ENCODE data around the gene TNNT2.

The TNNT2 gene

GRCh38 chr1:201393076-201393475 is 15.6 kb upstream of the TNNT2 start:
- ChIA-PET CTCF (no interaction called here), POLR2A (ENCODE audit: low non-redundant PET) (no interaction called here)
- no peak overlapping the region for H3K27ac ChIP-seq
- DNase-seq (ENCODE audit: low spot score): no peak
- TF ChIP-seq CTCF (conservative IDR thresholded peaks at IDR 0.05; ENCODE audit: low read depth): no peak

- CTCF ChIA-PET: interaction anchor here (0.7 to 1.1 kb wide), 3 partner anchors 17 to 654 kb away, joined by 3 read pairs; no protein-coding TSS in a partner anchor
- no peak overlapping the region for H3K27ac ChIP-seq
Measured at GRCh38 chr1:201391651-201392511, 14.4 kb upstream of the TNNT2 start.

GRCh38 chr1:201391225-201391624 is 13.7 kb upstream of the TNNT2 start:
- DNase-seq (ENCODE audit: low spot score): no peak
- H3K27ac ChIP-seq: no peak overlapping the region
- TF ChIP-seq CTCF (conservative IDR thresholded peaks at IDR 0.05; ENCODE audit: low read depth): no peak
- POLR2A ChIA-PET (ENCODE audit: low non-redundant PET): no interaction called here
- CTCF ChIA-PET: interaction anchor here (0.7 to 1.1 kb wide), 3 partner anchors 18 to 654 kb away, joined by 3 read pairs; no protein-coding TSS in a partner anchor

More at GRCh38 chr1:201391651-201392511, 14.4 kb upstream of the TNNT2 start:
- POLR2A ChIA-PET (ENCODE audit: low non-redundant PET): no interaction called here
- DNase-seq (ENCODE audit: low spot score): no peak
- TF ChIP-seq CTCF (conservative IDR thresholded peaks at IDR 0.05; ENCODE audit: low read depth): no peak

GRCh38 chr1:201389051-201389450 is 11.6 kb upstream of the TNNT2 start:
- POLR2A ChIA-PET (ENCODE audit: low non-redundant PET): interaction anchor here (0.7 kb wide), 1 partner anchor 11 kb away, joined by 4 read pairs; no protein-coding TSS in a partner anchor
- CTCF ChIA-PET: interaction anchor here (0.6 to 0.9 kb wide), 3 partner anchors 24 to 69 kb away, joined by 3 read pairs; no protein-coding TSS in a partner anchor
- H3K27ac ChIP-seq: no peak overlapping the region
- no peak for DNase-seq (ENCODE audit: low spot score)
- TF ChIP-seq CTCF (conservative IDR thresholded peaks at IDR 0.05; ENCODE audit: low read depth): no peak

GRCh38 chr1:201386208-201386607 is 8.7 kb upstream of the TNNT2 start:
- CTCF ChIA-PET: interaction anchor here (0.6 to 3.2 kb wide), 16 partner anchors 10 to 199 kb away, joined by 3 to 32 read pairs (median 5); partner anchors contain the start of gene LAD1
- TF ChIP-seq CTCF (conservative IDR thresholded peaks at IDR 0.05; ENCODE audit: low read depth): no peak
- no peak for DNase-seq (ENCODE audit: low spot score)
- H3K27ac ChIP-seq: no peak overlapping the region; the same call in 1 of the 2 replicates
- POLR2A ChIA-PET (ENCODE audit: low non-redundant PET): interaction anchor here (0.9 kb wide), 1 partner anchor 11 kb away, joined by 3 read pairs; no protein-coding TSS in a partner anchor

GRCh38 chr1:201385299-201385891 is 7.9 kb upstream of the TNNT2 start:
- peak; percentile 89 for DNase-seq (ENCODE audit: low spot score)
- ChIA-PET POLR2A (ENCODE audit: low non-redundant PET) (interaction anchor here (0.9 kb wide), 1 partner anchor 12 kb away, joined by 3 read pairs; no protein-coding TSS in a partner anchor), CTCF (interaction anchor here (0.6 to 3.2 kb wide), 25 partner anchors 10 to 735 kb away, joined by 3 to 32 read pairs (median 5); partner anchors contain the start of gene LAD1)
- H3K27ac ChIP-seq: peak overlapping the region; percentile 71
- TF ChIP-seq CTCF (conservative IDR thresholded peaks at IDR 0.05; ENCODE audit: low read depth): peak; percentile 89

Measured in RWPE1 (cell line).